Measurements from ENCODE around the gene LSM3. TPM values are rescaled to one million over a fixed set of nuclear protein-coding genes. Genes with fewer than 3 reads are reported as not detected.

The LSM3 gene
- total and polyA plus RNA-seq, 9 donors = 7.9 to 18.6 (median 10.8) TPM

GRCh38 chr3:14206548-14207177 lies 28.0 kb downstream of the LSM3 start:
- WGBS, 3 donors = 93 to 95% (median 94%) methylated on average over 6 of the region's 6 CpGs
- H3K27me3 ChIP-seq = no peaks in the 10 kb centered on the region
- no peak for DNase-seq
- TF ChIP-seq, protein P1, sequence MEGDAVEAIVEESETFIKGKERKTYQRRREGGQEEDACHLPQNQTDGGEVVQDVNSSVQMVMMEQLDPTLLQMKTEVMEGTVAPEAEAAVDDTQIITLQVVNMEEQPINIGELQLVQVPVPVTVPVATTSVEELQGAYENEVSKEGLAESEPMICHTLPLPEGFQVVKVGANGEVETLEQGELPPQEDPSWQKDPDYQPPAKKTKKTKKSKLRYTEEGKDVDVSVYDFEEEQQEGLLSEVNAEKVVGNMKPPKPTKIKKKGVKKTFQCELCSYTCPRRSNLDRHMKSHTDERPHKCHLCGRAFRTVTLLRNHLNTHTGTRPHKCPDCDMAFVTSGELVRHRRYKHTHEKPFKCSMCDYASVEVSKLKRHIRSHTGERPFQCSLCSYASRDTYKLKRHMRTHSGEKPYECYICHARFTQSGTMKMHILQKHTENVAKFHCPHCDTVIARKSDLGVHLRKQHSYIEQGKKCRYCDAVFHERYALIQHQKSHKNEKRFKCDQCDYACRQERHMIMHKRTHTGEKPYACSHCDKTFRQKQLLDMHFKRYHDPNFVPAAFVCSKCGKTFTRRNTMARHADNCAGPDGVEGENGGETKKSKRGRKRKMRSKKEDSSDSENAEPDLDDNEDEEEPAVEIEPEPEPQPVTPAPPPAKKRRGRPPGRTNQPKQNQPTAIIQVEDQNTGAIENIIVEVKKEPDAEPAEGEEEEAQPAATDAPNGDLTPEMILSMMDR (IDR thresholded peaks at IDR 0.05) = no peak
- TF ChIP-seq POLR2A (IDR thresholded peaks at IDR 0.05) (no peak), EP300 (IDR thresholded peaks at IDR 0.05) (no peak)
- no peak overlapping the region for H3K4me3 ChIP-seq
- no peaks in the 10 kb centered on the region for H3K9me3 ChIP-seq
- no peaks in the 10 kb centered on the region for H3K36me3 ChIP-seq
- peaks cover 28% of the 10 kb centered on the region for H3K4me1 ChIP-seq (ENCODE audit: insufficient read depth)
- H3K27ac ChIP-seq = no peak overlapping the region
- intact Hi-C loops (cut with DNase I) = loop anchor here in 3 of 4 donors (10.0 kb wide), 3 partner anchors 48 to 718 kb away; partner anchors contain the start of gene SLC6A6 (in 1 of the 3)

DNA sequence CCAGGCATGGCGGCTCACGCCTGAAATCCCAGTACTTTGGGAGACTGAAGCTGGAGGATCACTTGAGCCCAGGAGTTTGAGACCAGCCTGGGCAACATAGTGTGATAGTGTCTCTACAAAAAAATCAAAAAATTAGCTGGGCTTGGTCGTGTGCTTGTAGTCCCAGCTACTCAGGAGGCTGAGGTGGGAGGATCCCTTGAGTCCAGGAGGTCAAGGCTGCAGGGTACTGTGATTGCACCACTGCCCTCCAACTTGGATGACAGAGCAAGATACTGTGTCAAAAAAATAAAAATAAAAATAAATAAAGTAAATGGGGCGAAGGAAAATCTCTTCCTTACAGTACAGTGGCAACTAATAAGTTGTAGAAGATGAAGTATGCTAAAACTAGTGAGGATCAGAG lies 29.6 kb downstream of the LSM3 start:
- 72 to 80% (median 74%) methylated on average over 4 of the region's 4 CpGs for WGBS, 3 donors
- DNase-seq = no peak
- H3K27ac ChIP-seq = no peak overlapping the region
- peaks cover 25% of the 10 kb centered on the region for H3K4me1 ChIP-seq (ENCODE audit: insufficient read depth)
- intact Hi-C loops (cut with DNase I) = loop anchor here (1.0 to 10.0 kb wide), 5 partner anchors 42 to 717 kb away; partner anchors contain the start of gene SLC6A6 (in 1 of the 4)
- TF ChIP-seq EP300 (IDR thresholded peaks at IDR 0.05) = no peak
- no peak for TF ChIP-seq POLR2A (IDR thresholded peaks at IDR 0.05)
- no peaks in the 10 kb centered on the region for H3K36me3 ChIP-seq
- H3K4me3 ChIP-seq = no peak overlapping the region
- H3K27me3 ChIP-seq = no peaks in the 10 kb centered on the region
- no peaks in the 10 kb centered on the region for H3K9me3 ChIP-seq

DNA sequence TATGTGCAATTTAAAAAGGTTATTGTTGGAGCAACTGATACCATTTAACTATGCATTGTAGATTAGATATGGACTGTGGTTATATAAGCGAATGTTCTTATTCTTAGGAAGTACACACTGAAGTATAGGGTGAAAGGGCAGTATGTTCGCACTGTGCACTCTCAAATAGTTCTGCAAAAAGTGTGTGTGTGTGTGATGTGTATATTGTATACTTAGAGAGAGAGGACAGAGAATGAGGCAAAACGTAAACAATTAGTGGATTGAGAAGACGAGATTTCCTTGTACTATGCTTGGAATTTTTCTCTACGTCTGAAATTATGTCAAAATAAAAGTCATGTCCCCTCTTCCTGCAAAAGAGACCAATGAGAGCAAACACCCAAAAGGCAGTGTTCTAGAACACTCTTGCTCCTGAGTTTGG lies 30.4 kb downstream of the LSM3 start:
- WGBS, 3 donors = 26 to 32% (median 28%) methylated on average over 5 of the region's 5 CpGs

DNA sequence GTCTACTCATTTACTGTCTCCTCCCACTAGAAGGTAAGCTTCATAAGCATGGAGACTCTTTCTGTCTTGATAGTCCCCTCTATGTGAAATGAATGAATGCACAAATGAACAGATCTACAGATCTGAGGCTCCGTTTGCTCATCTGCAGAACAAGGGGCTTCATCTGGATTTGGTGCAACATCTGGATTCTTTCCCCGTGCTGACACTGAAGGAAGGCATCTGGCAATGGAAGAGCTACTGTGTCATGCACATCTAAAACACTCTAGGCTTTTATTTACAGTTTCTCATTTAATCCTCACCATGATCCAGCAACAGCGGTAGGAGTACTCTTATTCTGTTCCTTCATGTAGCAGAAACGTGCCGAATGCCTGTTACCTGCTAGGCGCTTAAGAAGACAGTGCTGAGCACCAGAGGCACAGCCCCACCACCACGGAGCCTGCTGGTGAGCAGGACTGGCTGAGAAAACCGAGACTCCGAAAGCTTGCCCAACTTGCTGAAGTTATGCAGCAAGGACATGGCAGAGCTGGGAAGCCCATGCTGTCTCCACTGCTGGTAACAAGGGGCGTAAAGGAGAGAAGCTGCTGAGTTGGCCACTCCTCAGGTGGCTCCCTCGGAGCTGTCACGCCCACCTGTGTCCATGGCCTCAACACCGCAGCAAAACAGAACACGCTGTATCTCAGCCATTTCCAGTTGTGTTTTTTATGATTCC lies 31.1 kb downstream of the LSM3 start:
- no peak for DNase-seq
- intact Hi-C loops (cut with DNase I) = loop anchor here in 3 of 4 donors (2.0 to 10.0 kb wide), 4 partner anchors 45 to 715 kb away; partner anchors contain the start of gene SLC6A6 (in 1 of the 3)
- Histone ChIP-seq H3K27me3 (no peaks in the 10 kb centered on the region), H3K4me3 (no peak overlapping the region), H3K36me3 (no peaks in the 10 kb centered on the region), H3K9me3 (no peaks in the 10 kb centered on the region), H3K27ac (no peak overlapping the region), H3K4me1 (ENCODE audit: insufficient read depth) (peaks cover 15% of the 10 kb centered on the region)
- TF ChIP-seq, protein P1 (IDR thresholded peaks at IDR 0.05) = no peak
- TF ChIP-seq EP300 (IDR thresholded peaks at IDR 0.05) (no peak), POLR2A (IDR thresholded peaks at IDR 0.05) (no peak)
- WGBS, 3 donors = 35 to 43% (median 37%) methylated on average over 14 of the region's 14 CpGs

More for the DNA sequence above, 30.4 kb downstream of the LSM3 start:
- Histone ChIP-seq H3K4me1 (ENCODE audit: insufficient read depth) (peaks cover 21% of the 10 kb centered on the region), H3K27ac (no peak overlapping the region), H3K27me3 (no peaks in the 10 kb centered on the region), H3K4me3 (no peak overlapping the region), H3K36me3 (no peaks in the 10 kb centered on the region), H3K9me3 (no peaks in the 10 kb centered on the region)
- no peak for DNase-seq
- TF ChIP-seq EP300 (IDR thresholded peaks at IDR 0.05) (no peak), POLR2A (IDR thresholded peaks at IDR 0.05) (no peak)
- TF ChIP-seq, protein P1 (IDR thresholded peaks at IDR 0.05) = no peak
- intact Hi-C loops (cut with DNase I) = loop anchor here (1.0 to 10.0 kb wide), 5 partner anchors 43 to 716 kb away; partner anchors contain the start of gene SLC6A6 (in 1 of the 4)

Data from ovary (tissue), 9 donors.